Ovary (tissue), 9 donors: ENCODE results near the gene FGF12. TPM values are rescaled to one million over a fixed set of nuclear protein-coding genes. Genes with fewer than 3 reads are reported as not detected.
A peak's percentile ranks its signal among the peaks of the same experiment; 100 is the strongest.

Source experiments
- DNase-seq, 5 donors: peaks; one replicate each; pipeline ENCODE4 v3.0.0-alpha.2; 2019 to 2020
- H3K27ac ChIP-seq, 2 donors: fragments of 200-600 bp; one replicate each; pipeline versions ENCODE4 v1.5.1 to v1.8.0; 2019 to 2022
- H3K27me3 ChIP-seq: fragments of 200-600 bp; one replicate; pipeline ENCODE4 v1.8.0; 2022
- H3K36me3 ChIP-seq: fragments of 200-600 bp; sonication (generic); one replicate; pipeline ENCODE4 v1.5.1; 2019
- H3K4me1 ChIP-seq: one replicate; pipeline ENCODE4 v1.8.1; 2013; ENCODE audit warnings: mild to moderate bottlenecking, moderate library complexity; ENCODE audit not compliant: insufficient read depth
- H3K4me3 ChIP-seq: fragments of 200-600 bp; sonication (generic); one replicate; pipeline ENCODE4 v1.5.1; 2017
- H3K9me3 ChIP-seq, 2 donors: fragments of 200-600 bp in 1 of 2; sonication (generic) in 1 of 2; one replicate each; pipeline versions ENCODE4 v1.5.1 to v1.8.1; 2013 to 2019; ENCODE audit warnings: mild to moderate bottlenecking in 1 of 2, moderate library complexity in 1 of 2
- EP300 ChIP-seq: sonication (generic); formaldehyde crosslinking; IDR thresholded peaks from one replicate; pipeline ENCODE4 v1.6.1; 2017; ENCODE audit warnings: antibody characterized with exemption
- POLR2A ChIP-seq: fragments of 450-650 bp; IDR thresholded peaks from one replicate; pipeline ENCODE4 v1.6.1; 2017; ENCODE audit warnings: antibody characterized with exemption, mild to moderate bottlenecking, moderate library complexity
- WGBS, 3 donors: extraction: QIAGEN DNeasy Blood & Tissue Kit in 1 of 3; methylation state at CpG; one replicate each; pipeline versions ENCODE4 v1.1.5 to v1.1.7; 2013 to 2017; 5-methylcytosine and 5-hydroxymethylcytosine counted together
- intact Hi-C, 4 donors: fragments of 100-400 bp; cut with DNase I; formaldehyde crosslinking; loops; one replicate each; pipeline versions ENCODE4 v1.11.0 to v1.15.1; 2022 to 2023
- polyA plus RNA-seq, 2 donors: library from polyadenylated mRNA; stranded (reverse); fragments of 200-250 nt in 1 of 2; fragments of 350-450 nt in 1 of 2; fragmentation: Illumina TruSeq in 1 of 2; extraction: RNeasy Lipid Tissue Mini Kit (QIAGEN cat#74804) in 1 of 2; gene quantifications; one replicate each; pipeline ENCODE4 v1.2.3, GENCODE V29; 2013 to 2014
- total RNA-seq, 7 donors: library from RNA; depleted of rRNA in 2 of 7; stranded (reverse); fragments of >200 nt in 2 of 7; fragmentation: NEBNext Ultra II Directional in 3 of 7; extraction: Animal tissue kit (Norgen Biotek cat#: 25700) in 3 of 7; gene quantifications; one replicate each; pipeline versions ENCODE4 v1.1.0 to v1.2.4, GENCODE V29; 2016 to 2023
- TF ChIP-seq, protein P1 (sequence below), 3 donors: fragments of 450-650 bp in 2 of 3; fragments of 200-600 bp in 1 of 3; IDR thresholded peaks; one replicate each; pipeline versions ENCODE4 v1.5.1 to v1.8.0; 2016 to 2022; ENCODE audit warnings: antibody characterized with exemption in 3 of 3, mild to moderate bottlenecking in 1 of 3
- donor health status: DM: no; HTN: no; CAD: no; lungs with moderate emphysema.
- donor health status: DM: no; HTN: no; CAD: no.
- donor health status: Bipolar disorder and iron deficiency.
- donor health status: DM: yes; HTN: yes; CAD: no.
- donor health status: DM: no; HTN: no; CAD: no.
- donor health status: DM: yes; HTN: yes; CAD: no.

FGF12 gene
- total and polyA plus RNA-seq, 9 donors: 0.24 to 4.0 (median 1.7) TPM

DNA sequence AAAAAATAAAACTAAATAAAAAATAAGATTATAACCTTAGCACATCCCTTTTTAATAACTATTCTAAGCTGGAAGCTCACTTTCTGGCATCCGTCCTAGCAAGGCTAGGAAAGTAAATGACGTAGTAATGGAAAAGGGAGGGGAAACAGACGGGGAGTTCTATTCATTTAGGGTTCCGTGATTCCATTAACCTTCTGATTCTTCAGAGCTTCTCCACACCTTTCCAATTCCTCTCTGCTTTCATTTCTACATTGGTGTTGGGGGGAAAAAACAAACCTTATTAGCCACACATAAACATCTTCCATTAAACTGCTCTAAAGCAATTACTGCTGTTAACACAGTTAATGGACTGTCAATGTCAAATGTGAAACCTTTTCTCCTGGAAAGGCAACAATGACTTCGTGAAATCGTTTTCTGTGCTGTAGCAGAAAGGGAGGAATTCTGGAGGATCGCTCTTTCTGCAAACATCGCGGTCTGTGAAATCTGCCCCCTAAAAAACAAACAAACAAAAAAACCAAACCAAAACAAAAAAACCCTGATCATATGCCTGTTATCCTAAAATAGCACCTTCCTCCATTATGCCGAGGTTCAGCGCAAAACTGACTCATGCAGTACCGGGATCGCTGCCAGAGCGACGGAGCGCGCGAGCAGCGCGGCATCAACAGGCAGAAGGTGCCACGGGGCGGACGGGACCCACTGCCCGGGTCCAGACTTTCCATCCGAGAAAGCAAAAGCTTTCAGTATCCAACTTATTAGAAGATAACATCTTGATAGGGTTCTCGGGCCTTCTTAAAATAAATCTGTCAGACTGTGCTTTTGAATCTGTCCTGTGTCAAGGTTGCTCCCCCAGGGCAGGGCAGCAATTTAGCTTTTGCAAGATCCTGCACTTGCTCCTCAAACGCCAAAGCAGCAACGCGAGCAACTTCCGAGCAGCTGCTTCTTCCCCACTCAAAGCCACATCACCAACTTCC lies 156.2 kb downstream of the FGF12 start:
- intact Hi-C loops: no loop called here
- no peak overlapping the region for H3K27ac ChIP-seq

DNA sequence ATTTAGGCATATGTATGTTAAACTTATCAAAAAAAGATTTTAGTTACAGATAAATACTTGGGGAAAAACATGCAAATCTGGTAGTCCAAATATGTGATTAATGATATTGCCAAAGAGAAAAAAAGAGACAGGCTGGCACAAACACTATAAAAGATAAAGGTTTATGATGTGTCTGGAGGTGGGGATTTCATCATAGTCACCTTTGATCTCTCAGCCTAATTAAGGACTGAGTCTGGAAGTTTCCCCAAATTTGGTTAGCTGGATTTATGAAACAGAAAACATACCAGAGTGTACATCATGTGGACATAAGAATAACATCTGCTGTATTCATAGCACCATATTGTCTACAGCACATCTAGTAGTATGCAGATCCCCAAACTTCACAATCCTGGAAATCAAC lies 157.0 kb downstream of the FGF12 start:
- H3K4me1 ChIP-seq: no peaks in the 10 kb centered on the region
- no peak for DNase-seq
- no peak overlapping the region for H3K4me3 ChIP-seq
- H3K36me3 ChIP-seq: no peaks in the 10 kb centered on the region
- no peak overlapping the region for H3K27ac ChIP-seq
- intact Hi-C loops: no loop called here
- TF ChIP-seq POLR2A: no peak
- TF ChIP-seq, protein P1, sequence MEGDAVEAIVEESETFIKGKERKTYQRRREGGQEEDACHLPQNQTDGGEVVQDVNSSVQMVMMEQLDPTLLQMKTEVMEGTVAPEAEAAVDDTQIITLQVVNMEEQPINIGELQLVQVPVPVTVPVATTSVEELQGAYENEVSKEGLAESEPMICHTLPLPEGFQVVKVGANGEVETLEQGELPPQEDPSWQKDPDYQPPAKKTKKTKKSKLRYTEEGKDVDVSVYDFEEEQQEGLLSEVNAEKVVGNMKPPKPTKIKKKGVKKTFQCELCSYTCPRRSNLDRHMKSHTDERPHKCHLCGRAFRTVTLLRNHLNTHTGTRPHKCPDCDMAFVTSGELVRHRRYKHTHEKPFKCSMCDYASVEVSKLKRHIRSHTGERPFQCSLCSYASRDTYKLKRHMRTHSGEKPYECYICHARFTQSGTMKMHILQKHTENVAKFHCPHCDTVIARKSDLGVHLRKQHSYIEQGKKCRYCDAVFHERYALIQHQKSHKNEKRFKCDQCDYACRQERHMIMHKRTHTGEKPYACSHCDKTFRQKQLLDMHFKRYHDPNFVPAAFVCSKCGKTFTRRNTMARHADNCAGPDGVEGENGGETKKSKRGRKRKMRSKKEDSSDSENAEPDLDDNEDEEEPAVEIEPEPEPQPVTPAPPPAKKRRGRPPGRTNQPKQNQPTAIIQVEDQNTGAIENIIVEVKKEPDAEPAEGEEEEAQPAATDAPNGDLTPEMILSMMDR (IDR thresholded peaks at IDR 0.05): no peak
- no peak for TF ChIP-seq EP300
- no peaks in the 10 kb centered on the region for H3K27me3 ChIP-seq
- no peaks in the 10 kb centered on the region for H3K9me3 ChIP-seq

More for the DNA sequence above, 156.2 kb downstream of the FGF12 start:
- Histone ChIP-seq H3K9me3 (no peaks in the 10 kb centered on the region), H3K36me3 (no peaks in the 10 kb centered on the region), H3K4me1 (no peaks in the 10 kb centered on the region), H3K4me3 (peak overlapping the region; percentile 21), H3K27me3 (no peaks in the 10 kb centered on the region)
- DNase-seq: peak; percentile 44 to 71 (median 56)
- TF ChIP-seq, protein P1 (IDR thresholded peaks at IDR 0.05): no peak
- TF ChIP-seq EP300 (no peak), POLR2A (no peak)
- 18 to 28% (median 27%) methylated on average over 30 of the region's 30 CpGs for WGBS, 3 donors

DNA sequence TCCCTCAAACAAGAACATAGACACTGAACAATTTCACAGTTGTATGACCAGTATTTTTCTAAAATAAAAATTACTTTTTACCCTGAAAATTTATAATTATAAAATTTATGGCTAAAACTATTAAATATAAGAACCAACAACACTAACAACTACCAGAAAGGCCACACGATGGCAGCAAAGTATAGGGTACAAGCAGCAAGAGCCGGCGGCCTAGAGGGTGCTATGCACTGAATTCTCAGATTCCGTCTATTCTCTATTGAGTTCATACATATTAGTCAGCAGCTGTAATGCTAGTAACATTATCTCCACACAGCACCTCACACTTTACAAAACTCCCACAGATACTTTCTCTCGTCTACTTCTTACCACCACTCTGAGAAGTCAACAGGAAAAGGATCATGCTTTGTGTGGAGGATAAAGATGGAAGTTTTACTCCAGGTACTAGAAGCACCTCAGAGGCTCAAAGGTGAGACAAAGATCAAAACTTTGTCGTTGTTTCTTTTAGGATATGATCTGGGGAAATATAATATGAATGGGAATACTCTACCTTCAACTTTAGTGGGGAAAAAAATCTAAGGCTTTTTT lies 160.5 kb downstream of the FGF12 start:
- no peaks in the 10 kb centered on the region for H3K36me3 ChIP-seq
- TF ChIP-seq EP300 (no peak), POLR2A (no peak)
- TF ChIP-seq, protein P1 (IDR thresholded peaks at IDR 0.05): peak; percentile 35 to 49 (median 45)
- peak; percentile 50 to 73 (median 64) for DNase-seq
- 8 to 10% (median 8%) methylated on average over 6 of the region's 6 CpGs for WGBS, 3 donors
- no peak overlapping the region for H3K27ac ChIP-seq
- no peaks in the 10 kb centered on the region for H3K9me3 ChIP-seq
- no peaks in the 10 kb centered on the region for H3K4me1 ChIP-seq
- intact Hi-C loops: loop anchor here in 1 of 4 donors (2.0 kb wide), 1 partner anchor 1006 kb away; no protein-coding TSS in a partner anchor
- no peak overlapping the region for H3K4me3 ChIP-seq
- no peaks in the 10 kb centered on the region for H3K27me3 ChIP-seq

DNA sequence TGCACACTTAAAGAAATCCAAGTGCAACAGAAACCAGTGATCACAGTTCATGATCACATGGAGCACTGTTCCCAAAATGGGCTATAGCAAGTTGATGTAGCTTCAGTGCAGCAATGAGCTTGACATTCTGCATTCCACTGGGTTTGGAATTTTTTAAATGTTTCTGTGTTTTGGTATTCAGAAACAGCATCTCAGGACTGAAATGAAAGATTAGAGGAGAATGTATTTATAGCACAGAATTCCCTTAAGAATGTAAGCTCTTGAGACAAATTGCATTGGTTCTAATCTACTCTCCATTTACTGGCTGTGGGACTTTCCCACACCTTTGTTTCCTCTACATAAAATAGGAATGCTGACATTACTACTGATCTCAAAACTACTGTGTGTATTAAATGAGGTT lies 162.7 kb downstream of the FGF12 start:
- no peaks in the 10 kb centered on the region for H3K9me3 ChIP-seq
- H3K4me3 ChIP-seq: no peak overlapping the region
- no peaks in the 10 kb centered on the region for H3K4me1 ChIP-seq
- H3K36me3 ChIP-seq: no peaks in the 10 kb centered on the region
- TF ChIP-seq EP300 (no peak), POLR2A (no peak)
- TF ChIP-seq, protein P1 (IDR thresholded peaks at IDR 0.05): no peak
- H3K27ac ChIP-seq: no peak overlapping the region
- no peaks in the 10 kb centered on the region for H3K27me3 ChIP-seq
- intact Hi-C loops: no loop called here
- DNase-seq: no peak
